HepG2 (cell line): Measurements from ENCODE around the gene PRSS50. TPM values are rescaled to one million over a fixed set of nuclear protein-coding genes. Genes with fewer than 3 reads are reported as not detected.

Source experiments
- ATAC-seq: fragments of 200-7000 bp; cut with Tn5 transposase; 3 replicates; pipeline ENCODE4 v1.9.1; 2020; ENCODE audit warnings: mild to moderate bottlenecking, moderate library complexity
- BruUV-seq: library from RNA; stranded (reverse); fragments of 400-500 nt; replicated peaks from 2 replicates; lab custom pipeline; 2021; lab: Mats Ljungman, UMichigan
- CTCF ChIA-PET: fragments of 300-600 bp; formaldehyde crosslinking; extraction: SDS; loops from one replicate; lab custom pipeline; 2021; ENCODE audit warnings: low total read pairs, inconsistent platforms, low intra/inter-chr PET ratio; lab: Yijun Ruan, JAX
- POLR2A ChIA-PET: fragments of 350-600 bp; sonication (Branson Sonifier 250); formaldehyde crosslinking; loops from one replicate; lab custom pipeline; 2020; ENCODE audit warnings: antibody characterized with exemption, inconsistent platforms; lab: Yijun Ruan, JAX
- DNase-seq: peaks from one replicate; pipeline ENCODE4 v3.0.0-alpha.2; 2015; ENCODE audit warnings: low spot score
- FAIRE-seq: peaks from 3 replicates; lab custom pipeline; 2011; peaks lifted over from hg19 to GRCh38; lab: Jason Lieb, UNC
- H2AFZ ChIP-seq: one replicate; pipeline ENCODE4 v1.6.1; 2011; ENCODE audit warnings: low read length, inconsistent platforms
- H3K27ac ChIP-seq: fragments of 300-600 bp; 3 replicates; pipeline ENCODE4 v1.8.0; 2011; ENCODE audit warnings: mixed run types, mild to moderate bottlenecking, mixed read lengths, low read length, inconsistent platforms; ENCODE audit not compliant: insufficient read depth; ENCODE audit errors: extremely low read length
- H3K27me3 ChIP-seq, 2 experiments: fragments of 200-600 bp in 1 of 2; 2 replicates in 1 of 2; 3 replicates in 1 of 2; pipeline versions ENCODE4 v1.6.0 to v1.8.0; 2011; ENCODE audit warnings: low read length in 2 of 2, mild to moderate bottlenecking in 2 of 2, moderate library complexity in 2 of 2, inconsistent platforms in 1 of 2; ENCODE audit not compliant: insufficient read depth in 2 of 2, control insufficient read depth in 1 of 2
- H3K36me3 ChIP-seq, 2 experiments: fragments of 200-600 bp in 1 of 2; replicated peaks in 1 of 2; 2 replicates in 1 of 2; 3 replicates in 1 of 2; pipeline versions ENCODE4 v1.5.1 to v1.8.0; 2011; ENCODE audit warnings: low read length in 2 of 2, inconsistent platforms in 1 of 2; ENCODE audit not compliant: insufficient read depth in 2 of 2, control insufficient read depth in 1 of 2
- H3K4me1 ChIP-seq: 2 replicates; pipeline ENCODE4 v1.5.1; 2012; ENCODE audit warnings: low read length, inconsistent platforms; ENCODE audit not compliant: insufficient read depth
- H3K4me2 ChIP-seq: 2 replicates; pipeline ENCODE4 v1.6.0; 2011; ENCODE audit warnings: low read depth, low read length, inconsistent platforms
- H3K4me3 ChIP-seq, 3 experiments: fragments of 200-600 bp in 1 of 3; sonication (generic), shearing (Covaris generic) in 1 of 3; replicated peaks in 1 of 3; 2 replicates each; pipeline ENCODE4 v1.5.1; 2011 to 2016; ENCODE audit warnings: low read length in 3 of 3, inconsistent platforms in 2 of 3, low read depth in 2 of 3, mild to moderate bottlenecking in 2 of 3, control low read depth in 1 of 3, mixed read lengths in 1 of 3; ENCODE audit not compliant: insufficient read depth in 1 of 3
- H3K79me2 ChIP-seq: one replicate; pipeline ENCODE4 v1.6.1; 2011; ENCODE audit warnings: low read length, inconsistent platforms; ENCODE audit not compliant: insufficient read depth
- H3K9ac ChIP-seq: 2 replicates; pipeline ENCODE4 v1.6.0; 2011; ENCODE audit warnings: mild to moderate bottlenecking, low read depth, low read length, inconsistent platforms; ENCODE audit not compliant: insufficient read depth
- H3K9me3 ChIP-seq: 2 replicates; pipeline ENCODE4 v1.5.1; 2012; ENCODE audit warnings: mild to moderate bottlenecking, low read length
- H4K20me1 ChIP-seq: 2 replicates; pipeline ENCODE4 v1.6.0; 2011; ENCODE audit warnings: inconsistent platforms, mild to moderate bottlenecking, low read length, moderate library complexity; ENCODE audit not compliant: insufficient read depth
- HDAC2 ChIP-seq: sonication (generic); formaldehyde crosslinking; IDR thresholded peaks from 2 replicates; pipeline ENCODE4 v1.4.0; 2020; ENCODE audit warnings: missing genetic modification reagents
- HDAC6 ChIP-seq: fragments of 200-600 bp; sonication (generic); IDR thresholded peaks from 2 replicates; pipeline ENCODE4 v1.7.0; 2017; ENCODE audit warnings: mild to moderate bottlenecking, antibody characterized with exemption, low read length, low read depth
- IRF2 ChIP-seq: IDR thresholded peaks from 2 replicates; pipeline ENCODE4 v1.6.1; 2018; ENCODE audit warnings: missing genetic modification reagents, missing compliant biosample characterization
- MED13 ChIP-seq: sonication (generic); formaldehyde crosslinking; IDR thresholded peaks from 2 replicates; pipeline ENCODE4 v1.5.0; 2020; ENCODE audit warnings: missing genetic modification reagents
- MTF2 ChIP-seq: sonication (generic); formaldehyde crosslinking; IDR thresholded peaks from 2 replicates; pipeline ENCODE4 v1.5.0; 2020; ENCODE audit warnings: missing genetic modification reagents, borderline replicate concordance
- MXD4 ChIP-seq: IDR thresholded peaks from 2 replicates; pipeline ENCODE4 v1.6.1; 2016; ENCODE audit warnings: mild to moderate bottlenecking, missing biosample characterization, missing genetic modification reagents
- PRPF4 ChIP-seq: fragments of 200-400 bp; formaldehyde crosslinking; IDR thresholded peaks from 2 replicates; pipeline ENCODE4 v1.6.1; 2016; ENCODE audit warnings: low read length, low read depth; ENCODE audit not compliant: poor library complexity, severe bottlenecking
- RFX3 ChIP-seq: IDR thresholded peaks from 2 replicates; pipeline ENCODE4 v1.6.1; 2016; ENCODE audit warnings: missing biosample characterization, missing genetic modification reagents
- SMAD9 ChIP-seq: sonication (generic); formaldehyde crosslinking; IDR thresholded peaks from 2 replicates; pipeline ENCODE4 v1.5.1; 2020; ENCODE audit warnings: mild to moderate bottlenecking, missing genetic modification reagents
- TEAD3 ChIP-seq: optimal IDR thresholded peaks from 2 replicates; pipeline ENCODE3; 2016; ENCODE audit warnings: borderline replicate concordance
- ZBTB3 ChIP-seq: sonication (generic); formaldehyde crosslinking; IDR thresholded peaks from 2 replicates; pipeline ENCODE4 v1.4.0; 2020; ENCODE audit warnings: low read depth, mild to moderate bottlenecking, moderate library complexity, missing genetic modification reagents, borderline replicate concordance
- ZNF652 ChIP-seq: IDR thresholded peaks from 2 replicates; pipeline ENCODE4 v1.6.1; 2016; ENCODE audit warnings: low read depth, borderline replicate concordance
- WGBS: methylation state at CpG from one replicate; pipeline ENCODE4 v1.1.6; 2017; ENCODE audit warnings: low lambda C conversion rate; 5-methylcytosine and 5-hydroxymethylcytosine counted together
- in situ Hi-C: cut with HindIII; loops from 2 replicates; pipeline ENCODE4 v1.10.0; 2017; ENCODE audit warnings: low pct_unique_long_range_greater_than_20kb; ENCODE audit not compliant: extremely low pct_ligation_motif_present
- intact Hi-C: fragments of 100-400 bp; cut with micrococcal nuclease; formaldehyde crosslinking; loops from one replicate; pipeline ENCODE4 v1.10.0; 2022; ENCODE audit not compliant: unreplicated experiment
- polyA plus RNA-seq, 8 experiments: library from polyadenylated mRNA; depleted of rRNA in 3 of 8; stranded (reverse) in 7 of 8; unstranded in 1 of 8; fragments of >200 nt; fragmentation: Illumina TruSeq in 4 of 8; extraction: Trizol in 4 of 8; gene quantifications; 2 replicates each; pipeline versions ENCODE4 v1.2.1 to v1.2.3, GENCODE V29; 2011 to 2016; ENCODE audit warnings: low read depth in 4 of 8, missing spikeins in 1 of 8, mixed read lengths in 1 of 8; ENCODE audit not compliant: insufficient read depth in 1 of 8
- total RNA-seq, 5 experiments: library from RNA; depleted of rRNA; stranded (reverse); fragments of >200 nt; fragmentation: Illumina TruSeq; extraction: Trizol; gene quantifications; 2 replicates each; pipeline ENCODE4 v1.2.3, GENCODE V29; 2016; ENCODE audit warnings: low read depth in 1 of 5
- TF ChIP-seq, protein P1 (sequence below): sonication (generic); formaldehyde crosslinking; IDR thresholded peaks from 2 replicates; pipeline ENCODE4 v1.4.0; 2020; ENCODE audit warnings: missing genetic modification reagents, borderline replicate concordance

The PRSS50 gene
- total and polyA plus RNA-seq, 2 of the 13 experiments (the other 11 are each of a cell fraction or from before 2014, with no cell fraction given): not detected

DNA sequence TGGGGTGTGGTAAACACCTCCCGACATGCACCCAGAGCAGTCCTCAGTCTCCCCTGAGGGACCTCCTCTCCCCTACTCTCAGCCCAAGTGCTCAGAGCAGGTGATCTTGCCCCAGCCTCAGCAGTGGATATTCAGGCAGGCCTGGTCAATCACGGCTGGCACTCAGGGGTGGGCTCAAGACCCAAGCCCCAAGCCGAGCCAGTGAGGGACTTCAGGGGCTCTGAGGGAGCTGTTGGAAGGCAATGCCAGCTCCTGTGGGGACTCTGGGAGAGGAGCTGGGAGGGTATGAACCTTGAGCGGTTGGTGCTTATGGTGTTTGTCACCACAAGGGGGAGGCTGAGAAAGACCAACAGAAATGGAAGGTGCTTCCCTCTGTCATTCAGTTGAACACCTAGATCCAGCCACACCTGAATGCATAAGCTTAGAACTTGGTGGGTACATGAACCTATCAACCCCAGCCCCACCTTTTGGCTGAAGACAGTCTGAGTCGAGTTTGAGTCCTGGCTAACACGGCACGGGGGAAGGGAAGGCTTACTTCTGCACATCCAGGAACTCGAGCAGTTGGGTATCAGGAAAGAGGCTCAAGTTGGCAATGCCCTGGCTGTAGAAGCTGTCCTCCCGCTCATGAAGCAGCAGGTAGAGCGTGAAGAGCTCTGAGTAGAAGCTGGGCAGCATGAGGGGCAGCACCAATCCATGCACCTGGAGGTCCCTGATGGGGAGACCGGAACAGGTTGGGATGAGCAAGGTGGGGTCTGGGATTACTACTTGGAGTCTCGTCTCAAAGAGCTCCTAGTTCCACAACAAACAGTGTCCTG is 43.4 kb downstream of the PRSS50 start (continued):
- no peak for TF ChIP-seq ZBTB3
- no peak for TF ChIP-seq RFX3 (CRISPR knock-in tag)

DNA sequence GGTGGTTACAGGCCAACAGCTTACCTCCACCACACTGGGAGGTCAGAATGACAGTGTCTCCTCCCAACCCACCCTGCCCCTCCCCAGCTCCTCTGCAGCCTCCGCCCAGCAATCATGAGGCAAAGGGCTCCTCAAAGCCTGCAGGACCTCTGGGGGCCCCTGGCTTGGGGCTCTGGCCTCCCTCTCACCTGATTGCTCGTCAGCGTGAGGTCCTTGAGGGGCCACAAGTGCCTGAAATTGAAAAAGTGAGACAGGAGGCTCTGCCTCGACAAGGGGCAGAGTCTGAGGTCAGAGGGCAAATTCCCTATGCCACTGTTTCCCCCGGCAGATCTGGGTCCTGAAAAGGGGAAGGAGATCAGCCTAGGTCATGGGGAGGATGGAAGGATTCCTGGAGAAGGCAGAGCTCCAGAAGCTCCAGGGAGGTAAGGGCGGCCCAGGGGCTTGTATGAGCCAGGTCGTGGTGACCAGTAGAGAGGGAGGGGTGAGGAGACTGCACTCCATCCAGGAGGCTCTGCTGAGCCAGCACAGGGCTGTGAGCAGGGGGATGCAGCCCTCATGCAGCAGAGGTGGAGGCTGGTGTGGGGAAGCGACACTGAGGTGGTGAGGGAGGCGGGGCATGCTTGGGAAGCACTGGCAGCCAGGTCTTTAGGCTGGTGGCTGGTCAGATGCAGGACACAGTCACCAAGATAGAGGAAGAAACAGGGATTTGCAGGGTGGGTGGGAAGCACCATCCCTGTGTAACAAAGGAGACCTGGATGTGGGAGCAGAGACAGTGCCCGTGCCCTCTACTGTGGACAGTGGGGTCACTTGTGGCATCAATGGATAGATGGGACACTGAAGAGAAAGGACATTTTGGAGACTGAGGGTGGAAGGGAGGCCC is 44.3 kb downstream of the PRSS50 start:
- TF ChIP-seq MED13 (CRISPR knock-in tag): no peak
- TF ChIP-seq HDAC6: no peak
- TF ChIP-seq HDAC2 (CRISPR knock-in tag): no peak
- no peak for TF ChIP-seq TEAD3
- no peak for TF ChIP-seq SMAD9 (CRISPR knock-in tag)
- TF ChIP-seq MTF2 (CRISPR knock-in tag): no peak
- no peak for TF ChIP-seq IRF2 (CRISPR knock-in tag)
- no peak for TF ChIP-seq MXD4 (CRISPR knock-in tag)
- TF ChIP-seq ZNF652 (CRISPR knock-in tag): no peak
- TF ChIP-seq, protein P1, sequence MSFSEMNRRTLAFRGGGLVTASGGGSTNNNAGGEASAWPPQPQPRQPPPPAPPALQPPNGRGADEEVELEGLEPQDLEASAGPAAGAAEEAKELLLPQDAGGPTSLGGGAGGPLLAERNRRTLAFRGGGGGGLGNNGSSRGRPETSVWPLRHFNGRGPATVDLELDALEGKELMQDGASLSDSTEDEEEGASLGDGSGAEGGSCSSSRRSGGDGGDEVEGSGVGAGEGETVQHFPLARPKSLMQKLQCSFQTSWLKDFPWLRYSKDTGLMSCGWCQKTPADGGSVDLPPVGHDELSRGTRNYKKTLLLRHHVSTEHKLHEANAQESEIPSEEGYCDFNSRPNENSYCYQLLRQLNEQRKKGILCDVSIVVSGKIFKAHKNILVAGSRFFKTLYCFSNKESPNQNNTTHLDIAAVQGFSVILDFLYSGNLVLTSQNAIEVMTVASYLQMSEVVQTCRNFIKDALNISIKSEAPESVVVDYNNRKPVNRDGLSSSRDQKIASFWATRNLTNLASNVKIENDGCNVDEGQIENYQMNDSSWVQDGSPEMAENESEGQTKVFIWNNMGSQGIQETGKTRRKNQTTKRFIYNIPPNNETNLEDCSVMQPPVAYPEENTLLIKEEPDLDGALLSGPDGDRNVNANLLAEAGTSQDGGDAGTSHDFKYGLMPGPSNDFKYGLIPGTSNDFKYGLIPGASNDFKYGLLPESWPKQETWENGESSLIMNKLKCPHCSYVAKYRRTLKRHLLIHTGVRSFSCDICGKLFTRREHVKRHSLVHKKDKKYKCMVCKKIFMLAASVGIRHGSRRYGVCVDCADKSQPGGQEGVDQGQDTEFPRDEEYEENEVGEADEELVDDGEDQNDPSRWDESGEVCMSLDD (CRISPR knock-in tag): no peak
- no peak for TF ChIP-seq PRPF4
- FAIRE-seq: no peak
- CTCF ChIA-PET: no interaction called here

More for the DNA sequence above, 44.3 kb downstream of the PRSS50 start:
- Histone ChIP-seq H2AFZ (no peak overlapping the region), H4K20me1 (no peaks in the 10 kb centered on the region), H3K9ac (no peak overlapping the region), H3K9me3 (no peaks in the 10 kb centered on the region), H3K4me2 (no peak overlapping the region), H3K79me2 (no peaks in the 10 kb centered on the region), H3K4me1 (no peaks in the 10 kb centered on the region), H3K27me3 (peaks cover 0 to 30% of the 10 kb centered on the region in 2 experiments; a peak in 4 of 5 replicates), H3K4me3 (no peak overlapping the region), H3K36me3 (no peaks in the 10 kb centered on the region), H3K27ac (no peak overlapping the region)
- no TSS peak for BruUV-seq
- intact Hi-C loops: no loop called here
- POLR2A ChIA-PET: no interaction called here
- 38% methylated on average over 7 of the region's 10 CpGs for WGBS
- DNase-seq (no peak), ATAC-seq (no peak)
- in situ Hi-C loops: no loop called here
